ENCODE results near the gene TMEM270.
"Not testable (repeated sequence)": the region's sequence is repeated elsewhere in the genome, so short reads cannot be mapped to it uniquely, and the experiment has no call there.

The TMEM270 gene

GRCh38 chr7:73832806-73833205, 28.2 kb upstream of the TMEM270 start:
- no peak for DNase-seq

GRCh38 chr7:73833251-73833919, 27.6 kb upstream of the TMEM270 start:
- no peak for DNase-seq

- no peak for DNase-seq
These were observed 26.2 kb upstream of the TMEM270 start for GRCh38 chr7:73834626-73835191.

GRCh38 chr7:73837167-73837566, 23.8 kb upstream of the TMEM270 start:
- not testable (repeated sequence) for DNase-seq

- DNase-seq: no peak
These were observed 22.3 kb upstream of the TMEM270 start for GRCh38 chr7:73838642-73839041.

GRCh38 chr7:73839290-73839689, 21.7 kb upstream of the TMEM270 start:
- DNase-seq: no peak

- DNase-seq: no peak
These were observed 20.9 kb upstream of the TMEM270 start for GRCh38 chr7:73839743-73840714.

- no peak for DNase-seq
These were observed 20.1 kb upstream of the TMEM270 start for GRCh38 chr7:73840715-73841379.

- no peak for DNase-seq
These were observed 19.3 kb upstream of the TMEM270 start for GRCh38 chr7:73841689-73842066.

GRCh38 chr7:73842067-73842976, 18.6 kb upstream of the TMEM270 start, which contains the start of gene METTL27:
METTL27 (minus strand) TSS chr7:73842516; CDS start chr7:73842140, 376 bp downstream.
- DNase-seq: peak; percentile 95

- no peak for DNase-seq
These were observed 16.8 kb upstream of the TMEM270 start for GRCh38 chr7:73844131-73844547.

- DNase-seq: no peak
These were observed 16.0 kb upstream of the TMEM270 start for GRCh38 chr7:73844848-73845460.

- DNase-seq: not testable (repeated sequence)
These were observed 15.2 kb upstream of the TMEM270 start for GRCh38 chr7:73845701-73846195.

- DNase-seq: no peak
These were observed 12.8 kb upstream of the TMEM270 start for GRCh38 chr7:73847941-73848723.

- DNase-seq: no peak
These were observed 10.2 kb upstream of the TMEM270 start for GRCh38 chr7:73850781-73851207.

GRCh38 chr7:73851410-73852338, 9.3 kb upstream of the TMEM270 start:
- DNase-seq: no peak

GRCh38 chr7:73852500-73852899, 8.5 kb upstream of the TMEM270 start:
- DNase-seq: no peak

- DNase-seq: no peak
These were observed 4.0 kb upstream of the TMEM270 start for GRCh38 chr7:73856941-73857340.

GRCh38 chr7:73858807-73859206, 2.2 kb upstream of the TMEM270 start:
- DNase-seq: no peak
